ENCODE data around the gene SPSB1.
A peak's percentile ranks its signal among the peaks of the same experiment; 100 is the strongest.

Gene SPSB1

DNA sequence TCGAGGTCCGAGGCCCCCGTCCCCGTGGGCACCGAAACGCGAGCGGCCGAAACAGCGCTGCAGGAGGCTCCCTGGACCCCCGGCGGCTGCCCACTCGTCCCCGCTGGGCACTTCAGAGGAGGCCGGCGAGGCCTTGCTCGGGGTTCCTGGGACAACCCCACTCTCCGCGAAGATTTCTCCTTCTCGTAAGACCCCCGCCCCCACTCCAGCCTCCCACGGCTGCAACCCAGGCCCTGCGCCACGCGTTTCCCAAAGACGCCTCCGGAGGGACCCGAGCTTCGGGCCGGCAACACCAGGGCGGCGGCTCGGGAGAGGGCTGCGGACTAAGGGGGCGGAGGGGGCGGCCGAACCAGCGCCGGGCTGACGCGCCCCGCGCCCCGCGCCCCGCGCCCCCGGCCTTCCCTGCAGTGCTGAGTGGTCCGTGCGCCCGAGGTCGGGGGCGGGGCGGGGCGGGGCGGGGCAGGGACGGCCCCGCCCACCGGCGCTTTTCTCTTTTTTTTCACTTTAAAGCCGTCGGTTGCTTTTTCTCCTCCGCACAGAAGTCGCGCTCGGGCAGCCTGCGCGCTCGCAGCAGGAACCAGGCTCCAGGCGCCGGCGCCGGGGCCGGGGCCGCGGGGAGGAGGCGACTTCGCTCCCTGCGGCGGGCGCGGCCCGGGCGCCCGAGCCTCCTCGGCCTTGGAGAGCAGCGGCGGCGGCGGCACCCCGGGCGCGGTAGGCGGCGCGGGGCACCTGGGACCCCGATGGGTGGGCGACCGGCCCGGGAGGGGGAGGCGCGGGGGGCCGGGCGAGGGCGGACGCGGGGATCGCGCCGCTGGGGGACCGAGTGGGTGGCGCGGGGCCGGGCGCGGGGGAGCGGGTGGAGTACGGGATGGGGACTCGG lies at the start of gene SPSB1:
Gene SPSB1, plus strand, starts transcription at position 534 of the 880 bp plus-strand sequence. CDS start 62,998 bp downstream, outside the sequence.
- DNase-seq (ENCODE audit: low read depth in 2 of 2) = peak; percentile 71 to 72

DNA sequence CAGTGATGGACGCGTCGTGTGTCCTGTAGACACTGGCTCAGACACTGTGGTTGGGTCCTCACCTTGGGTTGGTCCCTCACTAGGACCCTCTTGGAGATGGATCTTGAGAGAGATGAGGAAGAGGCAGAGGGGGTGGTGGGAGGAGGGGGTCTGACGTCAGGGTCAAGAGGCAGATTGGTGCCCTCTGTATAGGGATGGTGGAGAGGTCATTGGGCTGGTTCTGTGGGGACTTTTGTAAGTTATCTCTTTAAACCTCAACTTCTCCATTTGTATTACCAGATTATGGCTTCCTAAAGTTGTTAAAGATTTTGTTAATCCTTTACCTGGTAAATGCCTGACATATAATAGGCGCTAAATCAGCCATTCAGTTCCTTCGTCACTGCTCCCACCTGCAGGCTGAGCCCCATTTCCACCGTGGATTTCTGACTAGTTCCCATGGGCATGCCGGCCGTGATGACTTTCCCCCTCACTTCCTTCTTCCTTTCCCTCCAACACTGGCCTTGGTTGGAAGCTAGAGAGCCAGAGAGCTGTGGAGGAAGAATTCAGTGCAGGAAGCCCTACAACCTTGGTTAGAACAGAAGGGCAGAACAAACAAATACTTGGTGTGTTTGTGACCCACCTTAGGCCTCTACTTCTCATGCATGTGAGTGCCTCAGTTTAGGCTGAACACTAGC lies 49.5 kb upstream of the SPSB1 start:
- DNase-seq (ENCODE audit: low read depth in 2 of 2) = no peak

DNA sequence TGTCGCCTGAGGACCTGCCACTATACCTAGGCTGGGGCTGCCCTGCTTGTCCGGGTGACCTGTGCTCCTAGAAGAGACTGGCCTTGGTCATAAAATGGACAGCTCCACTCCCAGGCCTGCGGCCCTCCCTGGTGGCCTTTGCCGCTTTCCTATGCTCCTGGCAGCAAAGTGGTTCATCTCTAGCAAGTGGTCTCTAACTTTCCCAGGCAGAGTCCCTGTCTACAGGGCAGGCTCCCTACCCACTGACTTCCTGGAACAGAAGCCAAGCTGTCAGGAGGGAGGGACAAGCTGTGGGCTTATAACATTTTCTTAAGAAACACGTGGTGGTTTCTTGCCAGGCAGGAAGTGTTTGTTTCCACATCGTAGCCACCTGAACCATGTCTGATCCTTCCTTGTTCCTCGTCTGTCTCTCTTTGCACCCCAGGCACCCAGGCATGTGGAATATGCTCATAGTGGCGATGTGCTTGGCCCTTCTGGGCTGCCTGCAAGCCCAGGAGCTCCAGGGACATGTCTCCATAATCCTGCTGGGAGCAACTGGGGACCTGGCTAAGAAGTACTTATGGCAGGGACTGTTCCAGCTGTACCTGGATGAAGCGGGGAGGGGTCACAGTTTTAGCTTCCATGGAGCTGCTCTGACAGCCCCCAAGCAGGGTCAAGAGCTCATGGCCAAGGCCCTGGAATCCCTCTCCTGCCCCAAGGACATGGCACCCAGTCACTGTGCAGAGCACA lies 48.0 kb upstream of the SPSB1 start:
- DNase-seq (ENCODE audit: low read depth in 2 of 2) = no peak

DNA sequence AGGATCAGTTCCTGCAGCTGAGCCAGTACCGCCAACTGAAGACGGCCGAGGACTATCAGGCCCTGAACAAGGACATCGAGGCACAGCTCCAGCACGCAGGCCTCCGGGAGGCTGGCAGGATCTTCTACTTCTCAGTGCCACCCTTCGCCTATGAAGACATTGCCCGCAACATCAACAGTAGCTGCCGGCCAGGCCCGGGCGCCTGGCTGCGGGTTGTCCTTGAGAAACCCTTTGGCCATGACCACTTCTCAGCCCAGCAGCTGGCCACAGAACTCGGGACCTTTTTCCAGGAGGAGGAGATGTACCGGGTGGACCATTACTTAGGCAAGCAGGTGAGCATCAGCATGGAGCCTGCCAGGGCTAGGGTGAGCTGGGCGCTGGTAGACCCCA lies 47.5 kb upstream of the SPSB1 start:
- no peak for DNase-seq (ENCODE audit: low read depth in 2 of 2)

DNA sequence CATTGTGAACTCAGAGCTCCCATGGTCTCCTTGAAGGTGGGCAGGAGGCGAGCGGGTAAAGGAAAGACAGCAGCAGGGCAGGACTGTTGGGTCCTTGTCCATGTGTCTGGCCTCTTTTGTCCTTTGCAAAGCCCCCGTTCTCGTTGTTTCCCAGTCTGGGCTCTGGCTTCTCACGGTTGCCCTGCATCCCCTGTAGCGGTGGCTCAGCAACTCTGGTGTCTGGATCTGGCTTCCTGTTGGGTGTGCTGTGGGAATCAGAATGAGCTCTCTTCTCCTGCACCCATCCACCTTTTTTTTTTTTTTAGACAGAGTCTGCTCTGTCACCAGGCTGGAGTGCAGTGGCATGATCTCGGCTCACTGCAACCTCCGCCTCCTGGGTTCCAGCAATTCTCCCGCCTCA lies 47.0 kb upstream of the SPSB1 start:
- no peak for DNase-seq (ENCODE audit: low read depth in 2 of 2)

DNA sequence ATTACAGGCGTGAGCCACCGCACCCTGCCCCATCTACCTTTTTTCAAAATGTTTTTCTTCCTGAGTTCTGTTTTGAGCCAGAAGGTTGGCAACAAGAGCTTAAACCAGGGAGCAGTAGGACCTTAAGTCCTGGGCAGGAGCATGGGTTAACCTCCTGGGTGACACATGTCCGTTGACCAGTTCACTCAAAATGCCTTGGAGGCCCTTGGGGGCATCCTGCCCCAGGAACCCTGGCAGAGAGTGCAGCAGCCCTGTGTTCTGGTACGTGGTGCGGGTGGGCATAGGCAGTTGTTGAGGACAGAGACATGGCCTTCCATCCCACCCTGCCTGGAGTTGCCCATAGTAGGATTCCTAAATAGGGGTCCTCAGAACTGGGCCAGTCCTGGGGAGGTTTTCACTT lies 46.5 kb upstream of the SPSB1 start:
- no peak for DNase-seq (ENCODE audit: low read depth in 2 of 2)

DNA sequence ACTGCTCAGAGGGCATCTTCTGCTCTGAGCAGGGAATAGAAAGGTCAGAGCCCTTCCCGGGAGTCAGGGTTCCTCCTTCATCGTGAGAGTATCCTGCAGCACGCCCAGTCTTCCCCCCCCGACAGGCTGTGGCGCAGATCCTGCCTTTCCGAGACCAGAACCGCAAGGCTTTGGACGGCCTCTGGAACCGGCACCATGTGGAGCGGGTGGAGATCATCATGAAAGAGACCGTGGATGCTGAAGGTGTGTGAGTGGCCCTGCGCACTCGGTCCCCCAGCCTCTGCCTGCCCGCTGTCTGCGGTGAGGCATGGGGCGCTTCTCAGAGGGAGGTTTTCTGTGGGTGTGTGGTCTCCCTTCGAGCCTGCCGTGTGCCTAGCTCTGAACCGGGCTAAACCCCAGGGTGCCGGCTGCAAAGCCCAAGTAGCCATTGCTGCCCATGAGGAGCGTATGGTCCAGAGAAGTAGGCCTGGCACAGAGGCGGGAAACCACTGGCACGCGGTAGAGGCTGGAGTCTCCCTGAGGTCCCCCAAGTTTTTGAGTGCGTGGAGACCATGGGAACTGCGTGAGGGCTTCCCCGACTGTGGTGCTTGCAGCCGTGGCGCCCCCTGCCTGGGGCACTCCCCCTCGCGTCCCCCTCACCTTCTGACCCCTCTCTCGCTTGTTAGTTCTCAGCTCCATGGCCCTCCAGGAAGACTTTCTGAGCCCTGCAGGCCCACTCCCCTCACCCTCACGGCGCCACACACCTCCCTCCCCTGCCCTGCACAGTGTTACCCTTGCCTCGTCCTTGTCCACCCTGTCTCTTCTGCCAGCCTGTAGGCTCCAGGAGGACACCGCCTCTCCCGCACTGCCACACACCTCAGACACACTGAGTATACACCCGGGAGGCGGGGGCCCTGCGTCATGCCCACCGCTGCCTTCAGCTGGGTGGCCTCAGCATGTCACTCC lies 45.6 kb upstream of the SPSB1 start:
- no peak for DNase-seq (ENCODE audit: low read depth in 2 of 2)

DNA sequence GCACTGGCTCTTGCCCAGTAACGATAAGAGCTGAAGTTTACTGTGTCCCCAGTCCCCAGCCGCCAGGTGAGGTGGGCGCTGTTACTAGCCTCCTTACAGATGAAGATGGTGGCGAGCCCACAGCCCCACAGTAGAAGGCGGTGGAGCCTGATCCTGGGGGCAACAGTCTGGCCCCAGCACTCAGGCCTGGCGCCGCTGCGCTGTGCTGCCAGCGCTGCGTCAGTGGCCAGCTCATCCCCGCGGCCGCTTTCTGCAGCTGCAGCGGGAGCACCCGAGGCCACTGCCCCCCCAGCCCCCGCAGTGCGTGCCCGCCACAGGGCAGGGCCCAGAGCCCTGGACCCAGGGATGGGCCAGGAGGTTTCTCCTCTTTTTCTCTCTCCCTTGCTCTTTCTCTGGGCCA lies 44.8 kb upstream of the SPSB1 start:
- no peak for DNase-seq (ENCODE audit: low read depth in 2 of 2)

DNA sequence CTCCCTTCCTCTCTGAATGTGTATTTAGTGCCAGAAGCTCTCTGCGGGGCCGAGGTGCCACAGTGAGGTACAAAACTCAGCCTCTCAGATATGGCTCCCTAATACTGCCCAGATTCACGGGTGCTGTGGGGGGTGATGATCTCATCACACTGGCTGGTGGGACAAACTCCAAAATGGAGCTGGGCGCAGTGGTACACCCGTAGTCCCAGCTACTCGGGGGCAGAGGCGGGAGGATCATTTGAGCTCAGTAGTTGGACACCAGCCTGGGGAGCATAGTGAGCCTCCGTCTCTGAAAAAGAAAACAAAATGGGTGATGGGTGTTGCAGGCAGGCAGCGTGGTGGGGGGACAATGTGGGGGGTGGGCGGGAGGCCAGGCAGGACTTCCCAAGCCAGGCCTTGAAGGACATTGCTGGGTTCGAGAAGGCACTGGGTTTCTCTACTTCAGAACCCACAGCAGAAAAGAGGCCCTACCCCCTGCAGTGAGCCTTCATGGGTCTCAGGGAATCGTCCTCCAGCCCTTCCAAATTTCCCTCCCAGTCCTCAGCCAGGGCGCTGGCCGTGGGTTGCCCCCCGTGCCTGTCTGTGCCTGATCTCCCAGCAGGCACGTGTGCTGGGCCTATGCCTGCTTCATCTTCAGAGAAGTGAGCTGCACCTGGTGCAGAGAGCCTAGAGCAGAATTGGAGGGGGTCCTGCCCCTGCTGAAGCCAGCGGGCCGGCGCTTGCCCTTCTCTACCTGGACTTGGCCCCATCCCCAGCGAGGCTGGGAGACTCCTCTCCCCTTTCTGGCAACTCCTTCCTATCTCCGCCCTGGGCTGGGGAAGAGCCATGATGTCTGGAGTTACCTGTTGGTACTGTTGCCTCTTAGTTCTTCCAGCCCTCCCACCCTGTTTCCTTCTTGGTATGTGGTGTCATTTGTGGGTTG lies 44.1 kb upstream of the SPSB1 start:
- DNase-seq (ENCODE audit: low read depth in 2 of 2) = no peak

DNA sequence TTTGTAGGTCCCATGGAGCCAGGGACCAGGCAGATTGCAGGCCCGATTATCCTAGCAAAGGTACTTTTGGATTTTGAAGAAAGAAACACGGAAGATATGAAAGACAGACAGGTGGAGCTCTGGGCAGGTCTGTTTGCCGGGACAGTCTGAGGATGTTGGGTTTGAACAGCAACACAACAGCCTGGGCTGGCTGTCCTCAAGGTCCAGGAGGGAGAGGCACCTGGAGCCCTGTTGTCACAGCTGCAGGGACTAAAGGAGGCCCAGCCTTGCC lies 43.5 kb upstream of the SPSB1 start:
- no peak for DNase-seq (ENCODE audit: low read depth in 2 of 2)

DNA sequence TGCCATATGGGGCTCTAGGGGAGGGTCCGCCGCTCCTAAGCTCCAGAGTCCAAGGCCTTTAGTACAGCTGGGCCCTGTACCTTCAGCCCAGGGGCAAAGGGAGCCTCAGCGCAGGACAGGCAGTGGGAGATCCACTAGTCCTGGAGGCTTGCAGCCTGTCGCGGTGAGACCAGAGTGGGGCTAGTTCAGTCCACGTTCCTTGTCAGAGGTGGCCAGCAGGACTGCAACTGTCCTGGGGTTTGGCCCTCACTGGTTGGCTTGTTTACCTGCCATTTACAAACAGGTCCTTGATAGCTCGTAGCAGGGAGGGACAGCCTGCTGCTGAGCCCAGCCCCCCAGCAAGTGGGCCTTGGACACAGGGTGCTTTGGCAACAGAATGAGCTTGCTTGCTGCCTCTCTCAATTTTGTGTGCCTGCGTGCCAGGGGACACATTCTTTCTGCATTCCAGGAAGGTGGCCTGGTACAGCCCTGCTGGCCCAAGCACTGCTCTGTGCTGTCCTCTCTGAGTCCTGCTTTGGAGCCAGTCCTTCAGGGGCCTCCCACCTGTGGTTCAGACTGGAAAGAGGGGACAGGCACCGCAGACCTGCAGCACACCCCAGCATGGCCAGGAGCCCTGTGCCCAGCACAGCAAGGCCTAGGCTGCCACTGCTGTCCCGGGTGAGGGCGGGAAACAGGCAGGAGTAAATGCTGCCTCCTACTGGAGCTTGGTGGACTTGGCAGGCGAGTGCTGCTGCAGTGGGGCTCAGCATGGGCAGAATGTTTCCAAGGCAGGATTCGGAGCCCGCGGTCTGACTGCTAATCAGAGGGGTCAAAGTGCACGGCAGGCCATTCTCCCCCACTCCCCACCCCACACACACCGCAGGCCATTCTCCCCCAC lies 42.9 kb upstream of the SPSB1 start:
- no peak for DNase-seq (ENCODE audit: low read depth in 2 of 2)

DNA sequence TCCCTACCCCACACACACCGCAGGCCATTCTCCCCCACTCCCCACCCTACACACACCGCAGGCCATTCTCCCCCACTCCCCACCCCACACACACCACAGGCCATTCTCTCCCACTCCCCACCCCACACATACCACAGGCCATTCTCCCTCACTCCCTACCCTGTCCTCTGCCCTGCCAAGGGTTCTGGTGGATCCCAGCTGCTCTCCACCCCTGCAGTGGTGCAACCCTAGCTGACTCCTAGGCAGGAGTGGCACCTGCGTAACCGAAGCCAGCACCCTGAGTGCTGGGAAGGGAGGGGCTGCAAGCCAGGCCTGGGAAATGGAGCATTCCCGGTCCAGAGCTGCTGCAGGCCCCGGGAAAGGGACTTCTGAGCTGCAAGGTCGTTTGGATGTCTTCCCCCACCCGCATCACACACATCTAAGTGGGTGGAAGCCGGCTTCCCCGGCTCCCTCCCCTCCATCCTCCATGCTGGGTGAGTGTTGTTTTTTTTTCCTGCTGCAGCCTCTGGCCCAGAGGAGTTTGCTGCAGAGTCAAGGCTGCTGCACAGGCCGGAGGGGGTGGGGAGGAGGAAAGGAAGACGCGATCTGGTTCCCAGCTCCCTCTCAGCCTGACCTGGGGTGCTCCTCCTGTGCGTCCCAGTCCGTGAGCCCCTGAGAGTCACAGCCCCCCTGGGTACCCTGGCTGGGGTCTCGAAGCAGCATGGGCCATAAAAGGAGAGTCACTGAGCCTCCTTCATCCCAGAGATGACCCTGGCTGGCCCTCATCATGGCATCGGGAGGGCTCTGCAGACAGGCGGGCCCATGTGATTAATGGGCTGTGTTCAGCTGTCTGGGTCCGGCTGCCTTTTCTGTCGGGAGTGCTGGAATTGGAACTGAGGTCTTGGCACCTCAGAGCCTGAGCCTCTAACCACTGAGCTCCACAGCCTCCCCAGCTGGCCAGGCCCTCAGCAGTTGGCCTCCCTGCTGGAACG lies 42.0 kb upstream of the SPSB1 start:
- no peak for DNase-seq (ENCODE audit: low read depth in 2 of 2)

DNA sequence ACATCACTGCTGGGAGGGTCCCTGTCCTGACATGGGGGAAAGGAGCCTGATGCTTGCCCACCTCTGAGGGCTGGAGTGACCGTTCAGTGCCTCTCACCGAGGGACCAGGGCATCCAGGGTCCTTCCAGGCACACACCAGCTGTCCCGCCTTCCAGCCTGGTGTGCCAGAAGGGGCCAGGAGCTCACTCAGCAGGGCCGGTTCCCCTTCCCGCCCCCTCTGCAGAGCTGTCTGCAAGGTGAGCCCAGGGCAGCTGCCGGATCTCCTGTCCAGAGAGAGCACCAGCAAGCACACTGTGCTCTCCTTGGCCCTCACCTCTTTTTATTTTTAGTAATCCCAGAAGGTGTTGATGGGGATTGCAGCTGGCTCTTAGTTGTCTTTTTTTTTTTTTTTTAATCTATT lies 41.2 kb upstream of the SPSB1 start:
- DNase-seq (ENCODE audit: low read depth in 2 of 2) = no peak

DNA sequence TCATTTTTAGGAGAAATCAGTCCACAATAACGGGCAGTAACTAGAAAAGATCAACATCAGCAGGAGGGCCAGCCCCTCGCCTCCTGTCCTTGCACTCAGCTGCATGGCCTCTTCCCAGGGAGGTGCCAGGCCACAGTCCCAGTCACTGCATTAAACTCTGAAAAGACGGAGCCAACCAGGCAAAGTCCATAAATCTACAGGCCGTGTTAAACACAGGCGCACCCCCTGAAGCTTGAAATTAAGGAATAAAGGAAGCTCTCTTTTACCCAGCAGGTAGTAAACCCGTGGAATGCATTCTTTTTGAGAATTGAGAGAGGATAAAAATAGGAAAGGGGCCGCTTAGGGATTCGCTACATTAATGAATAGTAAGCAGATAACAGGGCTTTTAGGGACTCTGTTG lies 39.7 kb upstream of the SPSB1 start:
- no peak for DNase-seq (ENCODE audit: low read depth in 2 of 2)

DNA sequence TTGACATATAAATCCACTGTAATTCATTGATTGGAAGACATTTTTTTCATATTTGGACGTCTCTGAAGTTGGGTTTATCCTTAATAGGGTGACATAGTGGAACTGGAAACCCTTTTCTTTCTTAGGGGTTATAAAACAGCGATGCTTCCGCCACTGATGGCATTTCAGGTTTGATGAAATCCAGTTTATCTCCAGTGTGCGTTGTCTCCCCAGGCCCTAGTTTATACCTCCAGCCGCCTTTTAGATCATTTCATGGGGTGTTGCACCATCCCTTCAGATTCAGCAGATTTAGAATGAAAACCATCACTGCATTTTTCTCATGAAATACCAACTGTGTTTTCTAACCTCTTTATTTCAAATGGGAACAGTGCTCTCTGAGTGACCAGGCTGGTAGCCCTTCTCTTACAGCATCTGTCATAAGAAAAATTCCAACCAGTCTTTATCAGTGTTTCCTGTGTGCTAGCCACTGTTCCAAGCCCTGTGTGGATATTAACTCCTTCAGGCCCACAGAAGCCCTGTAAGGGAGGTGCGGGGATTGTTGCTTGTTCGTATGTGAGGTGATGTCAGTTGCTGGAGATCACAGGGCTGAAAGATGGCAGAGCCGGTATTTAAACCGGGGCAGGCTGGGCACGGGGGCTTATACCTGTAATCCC lies 39.1 kb upstream of the SPSB1 start:
- no peak for DNase-seq (ENCODE audit: low read depth in 2 of 2)

DNA sequence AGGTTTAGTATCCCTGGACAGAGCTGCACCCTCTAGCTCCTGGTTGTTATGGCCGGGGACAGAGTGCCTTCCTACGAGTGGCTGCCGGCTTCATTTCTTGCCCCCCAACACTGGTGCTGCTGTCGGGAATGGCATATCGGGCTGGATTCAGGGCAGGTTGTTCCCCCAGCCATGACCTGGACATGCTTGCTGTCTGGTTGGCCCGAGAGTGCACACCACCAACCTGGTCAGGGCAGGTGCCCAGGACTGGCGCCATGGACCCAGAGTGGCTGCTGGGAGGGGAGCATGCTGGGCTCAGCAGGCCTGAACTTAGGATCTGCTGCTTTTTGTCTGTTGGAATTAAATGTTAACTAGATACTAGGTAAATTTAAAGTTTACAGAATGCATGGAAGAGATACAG lies 36.4 kb upstream of the SPSB1 start:
- DNase-seq (ENCODE audit: low read depth in 2 of 2) = no peak

DNA sequence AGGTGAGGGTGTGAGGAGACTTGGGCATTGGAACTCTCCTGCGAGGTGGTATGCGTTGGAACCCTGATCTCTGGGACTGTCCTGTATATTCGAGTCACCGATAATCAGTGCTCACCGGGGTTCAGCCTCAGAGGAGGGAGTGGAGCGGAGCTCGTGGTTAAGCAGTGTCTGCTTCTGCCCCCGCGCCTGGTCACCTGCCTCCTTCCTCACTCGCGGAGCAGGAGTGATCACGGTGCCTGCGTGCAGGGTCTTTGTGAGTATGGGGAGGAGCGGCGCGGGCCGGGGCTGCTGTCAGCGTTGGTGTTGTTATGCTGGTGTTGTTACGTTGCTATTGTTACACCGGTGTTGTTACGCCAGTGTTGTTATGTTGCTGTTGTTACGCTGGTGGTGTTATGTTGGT lies 34.8 kb upstream of the SPSB1 start:
- no peak for DNase-seq (ENCODE audit: low read depth in 2 of 2)

DNA sequence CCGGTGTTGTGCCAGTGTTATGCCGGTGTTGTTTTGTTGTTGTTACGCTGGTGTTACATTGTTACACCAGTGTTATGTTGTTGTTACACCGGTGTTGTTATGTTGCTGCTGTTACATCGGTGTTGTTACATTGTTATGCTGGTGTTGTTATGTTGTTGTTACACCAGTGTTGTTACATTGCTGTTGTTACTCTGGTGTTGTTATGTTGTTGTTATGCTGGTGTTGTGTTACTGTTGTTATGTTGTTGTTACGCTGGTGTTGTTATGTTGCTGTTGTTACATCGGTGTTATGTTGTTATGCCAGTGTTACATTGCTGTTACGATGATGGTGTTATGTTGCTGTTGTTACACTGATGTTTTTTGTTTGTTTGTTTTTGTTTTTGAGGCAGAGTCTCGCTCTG lies 34.1 kb upstream of the SPSB1 start:
- no peak for DNase-seq (ENCODE audit: low read depth in 2 of 2)
